WERI-Rb-1 (cell line): ENCODE results near the gene ESYT1.

Source experiments
- DNase-seq: peaks from one replicate; pipeline ENCODE4 v3.0.0-alpha.2; 2020
- H3K27ac ChIP-seq: fragments of 250-450 bp; sonication (Bioruptor Pico); 2 replicates; pipeline ENCODE4 v1.5.1; 2020; ENCODE audit warnings: mild to moderate bottlenecking, moderate library complexity
- H3K27me3 ChIP-seq: fragments of 250-450 bp; sonication (Bioruptor Pico); 2 replicates; pipeline ENCODE4 v1.5.1; 2021; ENCODE audit warnings: mild to moderate bottlenecking, low read depth, moderate library complexity; ENCODE audit not compliant: insufficient read depth, severe bottlenecking
- H3K36me3 ChIP-seq: fragments of 250-450 bp; sonication (Bioruptor Pico); 2 replicates; pipeline ENCODE4 v1.5.1; 2020; ENCODE audit warnings: mild to moderate bottlenecking, moderate library complexity
- H3K4me3 ChIP-seq: 2 replicates; pipeline ENCODE4 v1.5.1; 2011; ENCODE audit warnings: low read depth, mild to moderate bottlenecking, control low read depth, low read length
- H3K9me3 ChIP-seq: fragments of 250-450 bp; sonication (Bioruptor Pico); 2 replicates; pipeline ENCODE4 v1.5.1; 2021; ENCODE audit warnings: mild to moderate bottlenecking, moderate library complexity; ENCODE audit not compliant: severe bottlenecking
- TF ChIP-seq, protein P1 (sequence below): IDR thresholded peaks from 2 replicates; pipeline ENCODE4 v1.5.1; 2011; ENCODE audit warnings: low read depth, mild to moderate bottlenecking, control low read depth, inconsistent platforms, low read length

Gene ESYT1

DNA sequence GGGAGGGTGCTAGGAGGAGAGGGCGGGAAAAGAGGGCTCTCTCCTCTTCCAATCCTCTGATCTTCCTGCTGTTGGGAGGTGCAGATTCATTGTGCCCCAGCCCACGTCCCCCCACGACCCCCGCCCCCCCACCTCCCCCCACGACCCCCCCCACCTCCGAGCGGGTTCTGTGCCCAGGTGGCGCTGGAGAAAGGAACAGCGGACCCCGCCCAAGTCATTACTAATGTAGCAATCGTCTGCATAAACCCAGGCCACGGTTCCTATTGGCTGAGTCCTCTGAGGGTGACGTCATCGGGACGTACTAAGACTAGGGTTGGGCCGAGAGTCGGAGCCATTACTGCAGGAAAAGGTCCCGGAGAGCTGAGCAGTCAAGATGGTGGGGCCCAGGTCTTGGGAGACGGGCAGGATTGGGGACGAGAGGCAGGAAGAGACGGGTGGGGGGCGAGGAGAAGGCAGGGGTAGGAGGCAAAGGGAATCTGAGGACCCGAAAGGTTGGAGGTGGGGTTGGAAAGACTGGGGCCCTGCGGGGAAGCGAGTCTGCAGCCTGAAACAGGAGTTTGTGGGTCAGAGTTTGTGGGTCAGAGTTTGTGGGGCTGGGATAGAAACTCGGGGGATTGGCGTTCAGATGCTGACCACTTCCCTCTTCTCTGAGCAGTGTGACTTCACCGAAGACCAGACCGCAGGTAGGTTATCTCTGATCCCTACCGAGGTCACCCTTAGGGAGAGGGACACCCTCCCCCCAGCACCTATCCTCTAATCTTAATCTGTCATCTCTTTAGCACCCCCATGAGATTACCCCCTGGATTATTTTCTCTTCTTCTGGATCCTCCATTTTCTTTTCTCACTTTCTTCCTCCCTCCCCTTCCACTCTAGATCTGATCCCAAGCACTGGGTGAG is 30.2 kb downstream of the ESYT1 start, which contains the start of gene MYL6:
Gene MYL6 (plus strand): TSS at position 331 of the 897 bp plus-strand sequence. CDS start 43 bp downstream, at position 374.
- H3K9me3 ChIP-seq, result no peaks in the 10 kb centered on the region
- H3K36me3 ChIP-seq, result peaks cover 62% of the 10 kb centered on the region
- H3K4me3 ChIP-seq, result peak within 1 kb of the TSS; percentile 70
- DNase-seq, result peak; percentile 98
- H3K27ac ChIP-seq, result peak within 1 kb of the TSS; percentile 100
- H3K27me3 ChIP-seq, result no peaks in the 10 kb centered on the region
- TF ChIP-seq, protein P1, sequence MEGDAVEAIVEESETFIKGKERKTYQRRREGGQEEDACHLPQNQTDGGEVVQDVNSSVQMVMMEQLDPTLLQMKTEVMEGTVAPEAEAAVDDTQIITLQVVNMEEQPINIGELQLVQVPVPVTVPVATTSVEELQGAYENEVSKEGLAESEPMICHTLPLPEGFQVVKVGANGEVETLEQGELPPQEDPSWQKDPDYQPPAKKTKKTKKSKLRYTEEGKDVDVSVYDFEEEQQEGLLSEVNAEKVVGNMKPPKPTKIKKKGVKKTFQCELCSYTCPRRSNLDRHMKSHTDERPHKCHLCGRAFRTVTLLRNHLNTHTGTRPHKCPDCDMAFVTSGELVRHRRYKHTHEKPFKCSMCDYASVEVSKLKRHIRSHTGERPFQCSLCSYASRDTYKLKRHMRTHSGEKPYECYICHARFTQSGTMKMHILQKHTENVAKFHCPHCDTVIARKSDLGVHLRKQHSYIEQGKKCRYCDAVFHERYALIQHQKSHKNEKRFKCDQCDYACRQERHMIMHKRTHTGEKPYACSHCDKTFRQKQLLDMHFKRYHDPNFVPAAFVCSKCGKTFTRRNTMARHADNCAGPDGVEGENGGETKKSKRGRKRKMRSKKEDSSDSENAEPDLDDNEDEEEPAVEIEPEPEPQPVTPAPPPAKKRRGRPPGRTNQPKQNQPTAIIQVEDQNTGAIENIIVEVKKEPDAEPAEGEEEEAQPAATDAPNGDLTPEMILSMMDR, result no peak

DNA sequence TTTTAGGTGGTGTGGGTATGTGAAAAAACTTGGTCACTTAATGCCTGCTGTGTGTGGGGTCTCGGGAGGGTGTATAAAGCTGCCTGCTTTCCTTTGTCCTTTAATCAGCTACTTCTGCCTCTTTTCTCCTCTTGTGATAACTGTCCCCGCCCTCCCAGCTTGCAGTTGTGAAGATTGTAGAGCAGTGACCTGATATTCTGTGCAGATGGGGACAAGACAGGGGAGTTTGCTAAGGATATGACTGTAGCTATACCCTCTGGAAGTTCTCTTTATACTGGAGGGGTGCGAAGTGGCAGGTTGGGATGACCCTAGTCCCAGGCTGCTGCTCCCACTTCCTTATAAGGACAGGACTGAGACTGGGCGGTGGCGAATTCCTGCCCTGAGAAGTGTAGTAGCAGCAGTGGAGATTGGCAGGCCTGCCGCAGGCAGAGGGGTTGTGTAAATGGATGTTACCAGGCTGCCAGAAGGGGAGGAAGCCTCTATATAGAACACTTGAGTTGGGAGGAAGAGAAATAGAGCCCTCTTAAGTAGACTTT is 30.9 kb downstream of the ESYT1 start:
- peak; percentile 34 for DNase-seq
- peak overlapping the region; percentile 70 for H3K4me3 ChIP-seq
- H3K27me3 ChIP-seq, result no peaks in the 10 kb centered on the region
- TF ChIP-seq, protein P1, result no peak
- H3K27ac ChIP-seq, result peak overlapping the region; percentile 100
- H3K36me3 ChIP-seq, result peaks cover 69% of the 10 kb centered on the region
- H3K9me3 ChIP-seq, result no peaks in the 10 kb centered on the region

DNA sequence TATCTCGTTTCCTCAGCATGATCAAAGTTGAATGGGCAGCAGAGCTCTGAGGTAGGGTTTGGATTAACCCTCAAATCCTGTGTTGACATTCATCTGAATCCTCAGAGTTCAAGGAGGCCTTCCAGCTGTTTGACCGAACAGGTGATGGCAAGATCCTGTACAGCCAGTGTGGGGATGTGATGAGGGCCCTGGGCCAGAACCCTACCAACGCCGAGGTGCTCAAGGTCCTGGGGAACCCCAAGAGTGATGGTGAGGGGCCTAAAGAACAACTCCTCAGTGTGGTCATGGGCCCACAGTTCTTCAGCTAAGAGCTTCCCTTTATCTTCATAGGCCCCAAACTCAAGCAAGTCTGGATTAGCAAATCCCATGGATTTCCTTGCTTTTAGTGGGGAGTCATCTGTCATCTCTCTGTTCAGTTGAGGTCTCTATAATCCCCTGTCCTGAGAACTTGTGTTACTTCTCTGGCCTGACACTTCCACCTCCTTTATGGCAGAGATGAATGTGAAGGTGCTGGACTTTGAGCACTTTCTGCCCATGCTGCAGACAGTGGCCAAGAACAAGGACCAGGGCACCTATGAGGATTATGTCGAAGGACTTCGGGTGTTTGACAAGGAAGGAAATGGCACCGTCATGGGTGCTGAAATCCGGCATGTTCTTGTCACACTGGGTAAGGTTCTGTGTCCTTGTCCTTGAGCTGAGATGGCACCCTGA is 31.6 kb downstream of the ESYT1 start:
- TF ChIP-seq, protein P1, result no peak
- no peak for DNase-seq
- Histone ChIP-seq H3K27me3 (no peaks in the 10 kb centered on the region), H3K27ac (peak overlapping the region; percentile 52), H3K36me3 (peaks cover 74% of the 10 kb centered on the region), H3K9me3 (no peaks in the 10 kb centered on the region), H3K4me3 (peak overlapping the region; percentile 70)

DNA sequence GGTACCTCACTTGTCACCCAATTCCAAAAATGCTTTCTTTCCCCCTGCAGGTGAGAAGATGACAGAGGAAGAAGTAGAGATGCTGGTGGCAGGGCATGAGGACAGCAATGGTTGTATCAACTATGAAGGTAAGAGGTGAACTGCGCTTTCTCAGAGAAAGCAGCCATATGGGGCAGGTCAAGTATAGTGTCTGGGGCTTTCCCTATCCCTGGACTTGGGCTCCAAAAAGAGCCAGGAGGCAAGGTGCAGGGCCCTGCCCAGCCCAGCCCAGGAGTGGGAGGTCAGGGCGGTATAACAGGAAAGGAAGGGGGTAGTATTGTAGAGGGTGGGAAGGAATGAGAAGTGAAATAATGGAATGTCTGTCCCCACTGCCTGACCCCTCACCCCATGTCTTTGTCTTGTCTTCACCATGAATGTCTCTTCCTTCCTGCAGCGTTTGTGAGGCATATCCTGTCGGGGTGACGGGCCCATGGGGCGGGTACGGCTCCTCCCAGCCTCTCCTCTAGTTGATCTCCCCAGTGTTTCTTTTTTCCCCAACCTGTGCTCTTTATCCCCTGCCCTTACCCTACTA is 32.2 kb downstream of the ESYT1 start:
- no peak for DNase-seq
- Histone ChIP-seq H3K27ac (peak overlapping the region; percentile 52), H3K27me3 (no peaks in the 10 kb centered on the region), H3K4me3 (no peak overlapping the region), H3K9me3 (no peaks in the 10 kb centered on the region), H3K36me3 (peaks cover 77% of the 10 kb centered on the region)
- TF ChIP-seq, protein P1, result no peak

DNA sequence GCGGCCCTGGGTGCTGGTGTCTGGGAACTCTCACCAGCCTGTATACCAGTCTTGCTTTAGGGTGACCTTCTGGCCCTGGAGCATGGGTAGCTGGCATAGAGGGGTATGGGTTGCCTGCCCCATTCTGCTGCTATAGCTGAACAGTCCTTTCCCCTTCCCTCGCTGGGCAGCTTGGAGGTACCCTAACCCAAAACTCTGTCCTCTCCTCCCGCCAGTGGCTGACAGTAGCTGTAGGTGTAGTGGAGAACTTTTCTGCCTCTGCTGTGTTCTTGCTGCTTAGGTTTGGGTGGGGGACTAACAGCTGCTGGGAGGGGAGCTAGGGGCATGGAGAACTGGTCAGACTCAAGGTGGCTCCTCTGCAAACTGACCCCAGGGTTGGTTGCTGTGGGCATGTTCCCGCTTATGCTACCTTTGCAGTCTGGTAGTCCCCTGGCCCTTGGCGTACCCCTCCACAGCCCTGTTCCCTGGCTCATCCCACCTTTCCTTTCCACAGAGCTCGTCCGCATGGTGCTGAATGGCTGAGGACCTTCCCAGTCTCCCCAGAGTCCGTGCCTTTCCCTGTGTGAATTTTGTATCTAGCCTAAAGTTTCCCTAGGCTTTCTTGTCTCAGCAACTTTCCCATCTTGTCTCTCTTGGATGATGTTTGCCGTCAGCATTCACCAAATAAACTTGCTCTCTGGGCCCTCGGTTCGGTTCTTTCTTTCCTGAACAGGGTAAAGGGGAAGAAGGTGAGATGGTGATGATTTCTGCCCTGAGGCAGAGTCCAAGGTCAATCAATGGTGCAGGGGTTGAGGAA is 33.0 kb downstream of the ESYT1 start:
- TF ChIP-seq, protein P1, result no peak
- no peaks in the 10 kb centered on the region for H3K27me3 ChIP-seq
- no peak overlapping the region for H3K4me3 ChIP-seq
- H3K36me3 ChIP-seq, result peaks cover 77% of the 10 kb centered on the region
- no peak for DNase-seq
- H3K9me3 ChIP-seq, result no peaks in the 10 kb centered on the region
- peak overlapping the region; percentile 52 for H3K27ac ChIP-seq
